Measurements from ENCODE around the gene CRMP1.

- TF ChIP-seq EZH2 (IDR thresholded peaks at IDR 0.05; ENCODE audit: insufficient read depth, poor library complexity, severe bottlenecking) = no peak
- no peak for TF ChIP-seq EZH2phosphoT487 (IDR thresholded peaks at IDR 0.05; ENCODE audit: insufficient read depth, low read depth)
These were observed 99.4 kb downstream of the CRMP1 start for GRCh38 chr4:5793514-5793913.
